Karpas-422 (cell line): ENCODE data around the gene CSNK1G3. TPM values are rescaled to one million over a fixed set of nuclear protein-coding genes. Genes with fewer than 3 reads are reported as not detected.

ENCODE experiments used
- DNase-seq: peaks from one replicate; pipeline ENCODE4 v3.0.0-alpha.2; 2015
- H2AFZ ChIP-seq: fragments of 200-600 bp; sonication (generic); 2 replicates; pipeline ENCODE4 v1.6.1; 2014; ENCODE audit warnings: antibody characterized with exemption, low read length, mixed read lengths
- H3K27ac ChIP-seq: fragments of 200-600 bp; sonication (generic); 2 replicates; pipeline ENCODE4 v1.5.1; 2014; ENCODE audit warnings: mild to moderate bottlenecking, low read length, moderate library complexity
- H3K27me3 ChIP-seq: fragments of 200-600 bp; sonication (generic); 2 replicates; pipeline ENCODE4 v1.6.1; 2014; ENCODE audit warnings: low read length, mixed read lengths
- H3K36me3 ChIP-seq: fragments of 200-600 bp; sonication (generic); 2 replicates; pipeline ENCODE4 v1.6.1; 2014; ENCODE audit warnings: low read length, mixed read lengths; ENCODE audit not compliant: insufficient read depth
- H3K4me1 ChIP-seq: fragments of 200-600 bp; sonication (generic); 2 replicates; pipeline ENCODE4 v1.6.1; 2014; ENCODE audit warnings: mild to moderate bottlenecking, low read length, mixed read lengths
- H3K4me2 ChIP-seq: fragments of 200-600 bp; sonication (generic); 2 replicates; pipeline ENCODE4 v1.6.1; 2014; ENCODE audit warnings: low read length, low read depth, mild to moderate bottlenecking; ENCODE audit not compliant: poor library complexity, severe bottlenecking
- H3K4me3 ChIP-seq: fragments of 200-600 bp; sonication (generic); 2 replicates; pipeline ENCODE4 v1.5.1; 2014; ENCODE audit warnings: mild to moderate bottlenecking, antibody characterized with exemption, low read length, mixed read lengths
- H3K79me2 ChIP-seq: fragments of 200-600 bp; sonication (generic); 2 replicates; pipeline ENCODE4 v1.6.1; 2014; ENCODE audit warnings: mild to moderate bottlenecking, low read length, mixed read lengths
- H3K9ac ChIP-seq: fragments of 200-600 bp; sonication (generic); 2 replicates; pipeline ENCODE4 v1.6.0; 2014; ENCODE audit warnings: low read length
- H3K9me2 ChIP-seq: fragments of 200-600 bp; sonication (generic), shearing (Covaris generic); replicated peaks from 2 replicates; pipeline ENCODE4 v1.6.0; 2014; ENCODE audit warnings: mild to moderate bottlenecking, low read length, moderate library complexity; ENCODE audit not compliant: insufficient read depth
- H3K9me3 ChIP-seq: fragments of 300-700, 200-600 bp; sonication (generic); 2 replicates; pipeline ENCODE4 v1.6.1; 2014; ENCODE audit warnings: low read length, mixed read lengths
- H4K20me1 ChIP-seq: fragments of 200-600 bp; sonication (generic); 2 replicates; pipeline ENCODE4 v1.6.1; 2014; ENCODE audit warnings: mild to moderate bottlenecking, antibody characterized with exemption, low read length, low read depth; ENCODE audit not compliant: insufficient read depth
- total RNA-seq: library from RNA; depleted of rRNA; stranded (reverse); fragments of >200 nt; shearing (Covaris generic); gene quantifications from 2 replicates; pipeline ENCODE4 v1.2.3, GENCODE V29; 2014; ENCODE audit warnings: low replicate concordance

CSNK1G3 gene
- total RNA-seq, 1 experiment from 2014 or later: 27.4 TPM

DNA sequence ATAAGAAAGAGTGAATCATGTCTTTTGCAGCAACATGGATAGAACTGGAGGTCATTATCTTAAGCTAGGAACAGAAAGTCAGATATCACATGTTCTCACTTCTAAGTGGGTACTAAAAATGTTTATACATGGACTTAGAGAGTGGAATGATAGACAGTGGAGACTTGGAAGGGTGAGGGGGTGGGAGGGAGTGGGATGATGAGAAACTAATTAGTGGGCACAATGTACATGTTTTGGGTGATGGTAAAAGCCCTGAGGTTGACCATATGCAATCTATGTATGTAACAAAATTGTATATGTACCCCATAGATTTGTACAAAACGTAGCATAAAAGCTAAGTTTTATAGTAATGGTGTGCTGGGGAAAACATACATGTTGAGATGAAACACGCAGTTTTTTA, 25.3 kb downstream of the CSNK1G3 start:
- H2AFZ ChIP-seq: no peak overlapping the region
- no peak overlapping the region for H3K27ac ChIP-seq
- no peaks in the 10 kb centered on the region for H3K27me3 ChIP-seq
- H3K79me2 ChIP-seq: peaks cover 41% of the 10 kb centered on the region
- peaks cover 21% of the 10 kb centered on the region for H3K4me1 ChIP-seq
- no peak for DNase-seq
- no peaks in the 10 kb centered on the region for H3K9me2 ChIP-seq
- H3K4me2 ChIP-seq: no peak overlapping the region
- H3K4me3 ChIP-seq: no peak overlapping the region
- H3K36me3 ChIP-seq: no peaks in the 10 kb centered on the region
- no peak overlapping the region for H3K9ac ChIP-seq
- H3K9me3 ChIP-seq: no peaks in the 10 kb centered on the region
- peaks cover 29% of the 10 kb centered on the region for H4K20me1 ChIP-seq

DNA sequence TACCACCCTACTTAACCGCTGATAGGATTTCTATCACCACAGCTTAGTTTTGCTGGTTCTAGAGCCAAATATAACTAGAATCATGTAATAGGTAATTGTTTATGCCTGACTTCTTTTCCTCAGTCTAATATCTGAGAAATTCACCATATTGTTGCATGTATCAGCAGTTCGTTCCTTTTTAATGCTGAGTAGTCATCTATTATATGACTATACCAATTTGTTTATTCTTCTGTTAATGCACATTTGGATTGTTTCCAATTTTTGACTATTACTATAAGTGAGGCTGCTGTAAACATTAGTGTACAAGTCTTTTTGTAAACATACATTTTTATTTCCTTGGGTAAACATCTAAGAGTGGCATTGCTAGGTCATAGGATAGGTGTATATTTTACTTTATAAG, 25.9 kb downstream of the CSNK1G3 start:
- DNase-seq: no peak
- Histone ChIP-seq H3K4me3 (no peak overlapping the region), H3K9me2 (no peaks in the 10 kb centered on the region), H2AFZ (no peak overlapping the region), H3K27ac (no peak overlapping the region), H3K36me3 (no peaks in the 10 kb centered on the region), H3K27me3 (no peaks in the 10 kb centered on the region), H3K4me1 (peaks cover 21% of the 10 kb centered on the region), H3K9me3 (no peaks in the 10 kb centered on the region), H4K20me1 (peaks cover 35% of the 10 kb centered on the region), H3K79me2 (peaks cover 44% of the 10 kb centered on the region), H3K4me2 (no peak overlapping the region), H3K9ac (no peak overlapping the region)

GRCh38 chr5:123538670-123539459, 26.9 kb downstream of the CSNK1G3 start:
- Histone ChIP-seq H4K20me1 (peaks cover 45% of the 10 kb centered on the region), H3K36me3 (no peaks in the 10 kb centered on the region)

GRCh38 chr5:123540534-123540933, 28.6 kb downstream of the CSNK1G3 start:
- H3K27me3 ChIP-seq: no peaks in the 10 kb centered on the region
- H3K9ac ChIP-seq: no peak overlapping the region
- H2AFZ ChIP-seq: no peak overlapping the region
- no peak for DNase-seq
- no peaks in the 10 kb centered on the region for H3K36me3 ChIP-seq
- no peak overlapping the region for H3K27ac ChIP-seq
- peaks cover 45% of the 10 kb centered on the region for H3K79me2 ChIP-seq
- no peaks in the 10 kb centered on the region for H3K9me2 ChIP-seq
- H3K9me3 ChIP-seq: no peaks in the 10 kb centered on the region
- no peak overlapping the region for H3K4me3 ChIP-seq
- H4K20me1 ChIP-seq: peaks cover 43% of the 10 kb centered on the region
- H3K4me1 ChIP-seq: peaks cover 21% of the 10 kb centered on the region
- no peak overlapping the region for H3K4me2 ChIP-seq

More at GRCh38 chr5:123538670-123539459, 26.9 kb downstream of the CSNK1G3 start:
- Histone ChIP-seq H3K4me2 (no peak overlapping the region), H3K9ac (no peak overlapping the region), H3K9me3 (no peaks in the 10 kb centered on the region), H3K27me3 (no peaks in the 10 kb centered on the region), H3K4me1 (peaks cover 21% of the 10 kb centered on the region), H2AFZ (no peak overlapping the region), H3K79me2 (peaks cover 48% of the 10 kb centered on the region), H3K27ac (no peak overlapping the region), H3K4me3 (no peak overlapping the region), H3K9me2 (no peaks in the 10 kb centered on the region)
- no peak for DNase-seq

GRCh38 chr5:123543438-123543837, 31.5 kb downstream of the CSNK1G3 start:
- Histone ChIP-seq H3K4me2 (no peak overlapping the region), H4K20me1 (peaks cover 34% of the 10 kb centered on the region), H3K4me1 (no peaks in the 10 kb centered on the region), H3K27ac (no peak overlapping the region), H3K36me3 (no peaks in the 10 kb centered on the region), H3K27me3 (no peaks in the 10 kb centered on the region), H3K9me3 (no peaks in the 10 kb centered on the region), H3K4me3 (no peak overlapping the region), H2AFZ (no peak overlapping the region), H3K79me2 (peaks cover 43% of the 10 kb centered on the region), H3K9me2 (no peaks in the 10 kb centered on the region), H3K9ac (no peak overlapping the region)
- DNase-seq: no peak

- no peak overlapping the region for H2AFZ ChIP-seq
- no peaks in the 10 kb centered on the region for H3K36me3 ChIP-seq
- H3K4me1 ChIP-seq: no peaks in the 10 kb centered on the region
- H3K9me3 ChIP-seq: no peaks in the 10 kb centered on the region
- H3K9me2 ChIP-seq: no peaks in the 10 kb centered on the region
- DNase-seq: peak; percentile 59
- H4K20me1 ChIP-seq: peaks cover 26% of the 10 kb centered on the region
- no peak overlapping the region for H3K27ac ChIP-seq
- no peak overlapping the region for H3K4me2 ChIP-seq
- H3K4me3 ChIP-seq: no peak overlapping the region
- no peaks in the 10 kb centered on the region for H3K27me3 ChIP-seq
- peaks cover 34% of the 10 kb centered on the region for H3K79me2 ChIP-seq
- no peak overlapping the region for H3K9ac ChIP-seq
Observed at GRCh38 chr5:123545506-123545905, 33.5 kb downstream of the CSNK1G3 start.

DNA sequence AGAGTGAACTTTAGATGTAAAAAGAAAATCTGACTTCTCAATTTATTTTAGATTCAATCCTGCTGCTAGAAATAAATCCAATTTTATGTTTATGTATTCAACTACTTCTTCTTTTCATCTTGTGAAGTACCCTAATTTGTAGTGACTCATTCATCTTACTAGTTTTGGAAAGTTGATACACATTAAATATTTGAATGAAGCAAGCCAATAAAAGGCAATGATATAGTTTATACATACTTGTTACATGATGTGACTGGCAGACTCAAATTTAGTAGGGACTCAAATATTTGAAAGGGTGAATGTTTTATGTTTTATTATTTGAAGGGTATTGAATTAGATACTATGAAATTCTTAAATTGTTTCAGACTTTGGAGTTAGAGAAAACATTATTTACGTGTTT, 34.7 kb downstream of the CSNK1G3 start:
- H2AFZ ChIP-seq: no peak overlapping the region
- no peak for DNase-seq
- no peaks in the 10 kb centered on the region for H3K27me3 ChIP-seq
- H3K4me3 ChIP-seq: no peak overlapping the region
- no peaks in the 10 kb centered on the region for H3K4me1 ChIP-seq
- H3K9me2 ChIP-seq: no peaks in the 10 kb centered on the region
- no peak overlapping the region for H3K4me2 ChIP-seq
- H4K20me1 ChIP-seq: peaks cover 21% of the 10 kb centered on the region
- no peaks in the 10 kb centered on the region for H3K9me3 ChIP-seq
- H3K9ac ChIP-seq: no peak overlapping the region
- no peak overlapping the region for H3K27ac ChIP-seq
- H3K36me3 ChIP-seq: no peaks in the 10 kb centered on the region
- peaks cover 28% of the 10 kb centered on the region for H3K79me2 ChIP-seq

DNA sequence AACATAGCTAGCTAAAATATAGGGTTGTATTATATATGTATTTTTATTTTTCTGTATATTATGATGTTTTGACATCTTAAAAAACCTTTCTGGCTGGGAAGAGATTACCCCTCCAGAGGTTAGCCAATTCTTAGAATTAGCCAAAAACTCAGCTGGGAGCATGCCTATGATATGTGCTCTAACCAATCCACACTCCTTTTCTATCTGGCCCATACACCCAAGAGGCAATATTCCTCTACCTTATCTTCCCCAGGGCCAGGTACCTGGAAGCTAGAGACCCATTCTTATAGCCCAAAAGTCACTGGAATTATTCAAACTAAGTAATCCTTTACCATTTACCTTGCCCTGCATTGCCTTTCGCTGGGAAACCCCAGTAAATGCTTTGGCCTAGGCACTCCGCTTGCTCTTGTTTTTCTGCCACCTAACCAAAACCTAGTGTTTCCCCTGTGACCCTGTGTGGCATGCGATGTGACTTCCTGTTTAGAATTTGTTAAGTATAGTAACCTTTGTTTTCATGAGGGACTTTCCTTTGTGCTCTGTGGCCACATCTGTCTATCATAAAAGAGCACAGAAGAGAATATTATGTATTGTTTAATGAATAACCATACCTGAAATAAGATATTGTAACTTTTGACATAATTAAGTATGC, 37.4 kb downstream of the CSNK1G3 start:
- H3K4me1 ChIP-seq: no peaks in the 10 kb centered on the region
- no peak overlapping the region for H2AFZ ChIP-seq

More for the DNA sequence above, 37.4 kb downstream of the CSNK1G3 start:
- no peak overlapping the region for H3K4me2 ChIP-seq
- peaks cover 10% of the 10 kb centered on the region; the same call in 1 of the 2 replicates for H3K79me2 ChIP-seq
- no peak overlapping the region for H3K9ac ChIP-seq
- no peaks in the 10 kb centered on the region for H3K36me3 ChIP-seq
- no peaks in the 10 kb centered on the region for H3K9me2 ChIP-seq
- H3K9me3 ChIP-seq: no peaks in the 10 kb centered on the region
- DNase-seq: no peak
- no peaks in the 10 kb centered on the region for H3K27me3 ChIP-seq
- H3K4me3 ChIP-seq: no peak overlapping the region
- no peaks in the 10 kb centered on the region for H4K20me1 ChIP-seq
- H3K27ac ChIP-seq: no peak overlapping the region
